ENCODE results near the gene CYP4F2.

- TF ChIP-seq NFIC (IDR thresholded peaks at IDR 0.05), result no peak
- no peak for TF ChIP-seq RAD21 (IDR thresholded peaks at IDR 0.05; ENCODE audit: low read depth)
- TF ChIP-seq EP300 (IDR thresholded peaks at IDR 0.05; ENCODE audit: borderline replicate concordance), result no peak
- TF ChIP-seq TAF1 (IDR thresholded peaks at IDR 0.05; ENCODE audit: low read depth), result no peak
- TF ChIP-seq ZBTB7A (IDR thresholded peaks at IDR 0.05; ENCODE audit: low read depth), result no peak
- no peak for TF ChIP-seq REST (IDR thresholded peaks at IDR 0.05; ENCODE audit: low read depth)
- TF ChIP-seq EGR1 (IDR thresholded peaks at IDR 0.05), result no peak
- TF ChIP-seq CREB1 (IDR thresholded peaks at IDR 0.05; ENCODE audit: low read depth), result no peak
- TF ChIP-seq, protein P1, sequence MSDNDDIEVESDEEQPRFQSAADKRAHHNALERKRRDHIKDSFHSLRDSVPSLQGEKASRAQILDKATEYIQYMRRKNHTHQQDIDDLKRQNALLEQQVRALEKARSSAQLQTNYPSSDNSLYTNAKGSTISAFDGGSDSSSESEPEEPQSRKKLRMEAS (IDR thresholded peaks at IDR 0.05), result no peak
- TF ChIP-seq CEBPB (IDR thresholded peaks at IDR 0.05), result no peak
- TF ChIP-seq TEAD4 (IDR thresholded peaks at IDR 0.05), result no peak
- TF ChIP-seq FOXM1 (IDR thresholded peaks at IDR 0.05; ENCODE audit: borderline replicate concordance, low read depth), result no peak
Measured at GRCh38 chr19:15829306-15829698, 68.6 kb downstream of the CYP4F2 start.

All from Ishikawa (cell line).